K562 (cell line): ENCODE data around the gene AAK1. TPM values are rescaled to one million over a fixed set of nuclear protein-coding genes. Genes with fewer than 3 reads are reported as not detected.
A peak's percentile ranks its signal among the peaks of the same experiment; 100 is the strongest.
"Not testable (repeated sequence)": the region's sequence is repeated elsewhere in the genome, so short reads cannot be mapped to it uniquely, and the experiment has no call there.

ENCODE experiments used
- ATAC-seq: fragments of 200-7000 bp; cut with Tn5 transposase; 3 replicates; pipeline ENCODE4 v1.9.1; 2020; ENCODE audit warnings: moderate library complexity
- BruUV-seq: library from RNA; stranded (reverse); fragments of 400-500 nt; replicated peaks from 2 replicates; lab custom pipeline; 2021; lab: Mats Ljungman, UMichigan
- CTCF ChIA-PET: fragments of 300-600 bp; formaldehyde crosslinking; extraction: SDS; loops from one replicate; lab custom pipeline; 2021; ENCODE audit warnings: low intra/inter-chr PET ratio; lab: Yijun Ruan, JAX
- POLR2A ChIA-PET: fragments of 300-600, 350-650 bp; sonication (Branson Sonifier 250); formaldehyde crosslinking; extraction: SDS; loops from one replicate; lab custom pipeline; 2021; ENCODE audit warnings: antibody characterized with exemption, inconsistent platforms; lab: Yijun Ruan, JAX
- DNase-seq, 4 experiments: peaks; one replicate each; pipeline versions ENCODE4 v3.0.0 to v3.0.0-alpha.2; 2011 to 2018; ENCODE audit warnings: low spot score in 3 of 4, mixed read lengths in 3 of 4; ENCODE audit errors: extremely low read depth in 1 of 4
- FAIRE-seq: peaks from 2 replicates; lab custom pipeline; 2011; peaks lifted over from hg19 to GRCh38; lab: Jason Lieb, UNC
- H2AFZ ChIP-seq: 2 replicates; pipeline ENCODE4 v1.6.0; 2011; ENCODE audit warnings: low read depth, low read length, control low read depth, inconsistent platforms
- H3K27ac ChIP-seq: fragments of 200-600 bp; 3 replicates; pipeline ENCODE4 v1.8.0; 2011; ENCODE audit warnings: low read depth, mild to moderate bottlenecking, control low read depth, inconsistent platforms, low read length, moderate library complexity, mixed read lengths; ENCODE audit errors: extremely low read depth
- H3K27me3 ChIP-seq, 2 experiments: fragments of 300-600 bp in 1 of 2; 2 replicates in 1 of 2; 3 replicates in 1 of 2; pipeline versions ENCODE4 v1.6.0 to v1.8.0; 2011; ENCODE audit warnings: inconsistent platforms in 2 of 2, low read length in 2 of 2, mild to moderate bottlenecking in 1 of 2, mixed read lengths in 1 of 2, moderate library complexity in 1 of 2; ENCODE audit not compliant: control insufficient read depth in 2 of 2, insufficient read depth in 2 of 2
- H3K36me3 ChIP-seq: fragments of 300-600 bp; 3 replicates; pipeline ENCODE4 v1.8.0; 2011; ENCODE audit warnings: mild to moderate bottlenecking, low read length, inconsistent platforms; ENCODE audit not compliant: control insufficient read depth, insufficient read depth
- H3K4me1 ChIP-seq, 2 experiments: fragments of 200-600 bp in 1 of 2; replicated peaks in 1 of 2; 2 replicates in 1 of 2; 3 replicates in 1 of 2; pipeline versions ENCODE4 v1.5.1 to v1.8.0; 2011; ENCODE audit warnings: inconsistent platforms in 2 of 2, low read length in 2 of 2, mild to moderate bottlenecking in 1 of 2, mixed read lengths in 1 of 2, moderate library complexity in 1 of 2; ENCODE audit not compliant: control insufficient read depth in 2 of 2, insufficient read depth in 2 of 2
- H3K4me2 ChIP-seq: 2 replicates; pipeline ENCODE4 v1.6.1; 2011; ENCODE audit warnings: low read length, control low read depth, inconsistent platforms, mixed read lengths; ENCODE audit not compliant: insufficient read depth
- H3K4me3 ChIP-seq: fragments of 200-600 bp; sonication (generic), shearing (Covaris generic); 2 replicates; pipeline ENCODE4 v1.5.1; 2016; ENCODE audit warnings: control low read depth, inconsistent platforms
- H3K79me2 ChIP-seq: fragments of 200-600 bp; 3 replicates; pipeline ENCODE4 v1.8.0; 2011; ENCODE audit warnings: low read length, inconsistent platforms; ENCODE audit not compliant: control insufficient read depth, insufficient read depth
- H3K9ac ChIP-seq, 2 experiments: 2 replicates each; pipeline versions ENCODE4 v1.6.0 to v1.6.1; 2011; ENCODE audit warnings: low read depth in 2 of 2, low read length in 2 of 2, control low read depth in 1 of 2, inconsistent platforms in 1 of 2, mild to moderate bottlenecking in 1 of 2, mixed read lengths in 1 of 2; ENCODE audit not compliant: insufficient read depth in 1 of 2
- H3K9me1 ChIP-seq: one replicate; pipeline ENCODE4 v1.6.0; 2011; ENCODE audit warnings: inconsistent platforms, mild to moderate bottlenecking, low read length, moderate library complexity; ENCODE audit not compliant: control insufficient read depth, insufficient read depth
- H3K9me3 ChIP-seq: replicated peaks from 2 replicates; pipeline ENCODE4 v1.5.1; 2011; ENCODE audit warnings: low read depth, low read length, inconsistent platforms; ENCODE audit not compliant: control insufficient read depth, insufficient read depth
- H4K20me1 ChIP-seq: replicated peaks from 2 replicates; pipeline ENCODE4 v1.6.1; 2011; ENCODE audit warnings: low read length, inconsistent platforms, mixed read lengths; ENCODE audit not compliant: control insufficient read depth, insufficient read depth
- AFF1 ChIP-seq, 2 experiments: fragments of 450-650 bp; IDR thresholded peaks; 2 replicates each; pipeline ENCODE4 v1.6.1; 2018; ENCODE audit warnings: mild to moderate bottlenecking in 2 of 2, low read depth in 1 of 2; ENCODE audit not compliant: partially characterized antibody in 2 of 2
- BRD4 ChIP-seq: fragments of 200-600 bp; sonication (generic); IDR thresholded peaks from 2 replicates; pipeline ENCODE4 v1.6.1; 2017; ENCODE audit warnings: inconsistent platforms
- FOSL1 ChIP-seq: fragments of 200-800 bp; sonication (Bioruptor generic); conservative IDR thresholded peaks from 2 replicates; pipeline ENCODE4 v1.6.1; 2016; ENCODE audit warnings: missing genetic modification characterization, missing compliant biosample characterization
- GATAD2A ChIP-seq: fragments of 450-650 bp; IDR thresholded peaks from 2 replicates; pipeline ENCODE4 v1.6.1; 2017
- MTA1 ChIP-seq: fragments of 450-650 bp; IDR thresholded peaks from 2 replicates; pipeline ENCODE4 v1.6.1; 2017; ENCODE audit warnings: borderline replicate concordance
- MTA2 ChIP-seq: fragments of 450-650 bp; IDR thresholded peaks from 2 replicates; pipeline ENCODE4 v1.6.1; 2016; ENCODE audit warnings: low read depth
- SAFB2 ChIP-seq: fragments of 200-400 bp; formaldehyde crosslinking; IDR thresholded peaks from 2 replicates; pipeline ENCODE4 v1.6.1; 2018; ENCODE audit warnings: borderline replicate concordance, low read length, low read depth, moderate library complexity; ENCODE audit not compliant: severe bottlenecking
- SMARCE1 ChIP-seq: fragments of 450-650 bp; IDR thresholded peaks from 2 replicates; pipeline ENCODE4 v1.7.1; 2016; ENCODE audit warnings: mild to moderate bottlenecking
- SOX6 ChIP-seq: fragments of 450-650 bp; IDR thresholded peaks from 2 replicates; pipeline ENCODE4 v1.6.1; 2014; ENCODE audit warnings: mild to moderate bottlenecking
- TARDBP ChIP-seq: fragments of 450-650 bp; IDR thresholded peaks from 2 replicates; pipeline ENCODE4 v1.6.1; 2016
- ZC3H4 ChIP-seq: sonication (generic); formaldehyde crosslinking; IDR thresholded peaks from 2 replicates; pipeline ENCODE4 v1.9.0; 2021; ENCODE audit warnings: missing genetic modification reagents, borderline replicate concordance
- WGBS: fragments of 100-300 bp; shearing (Covaris generic); methylation state at CpG from one replicate; pipeline ENCODE4 v1.1.6; 2016; ENCODE audit warnings: low coverage, mixed read lengths; ENCODE audit not compliant: insufficient coverage; ENCODE audit errors: missing lambda C conversion rate; 5-methylcytosine and 5-hydroxymethylcytosine counted together
- in situ Hi-C: fragments of 300-500 bp; cut with MboI; formaldehyde crosslinking; loops from 4 replicates; pipeline ENCODE4 v1.15.0; 2018; ENCODE audit warnings: inconsistent platforms, mixed read lengths
- intact Hi-C: fragments of 100-400 bp; cut with micrococcal nuclease; formaldehyde crosslinking; loops from 2 replicates; pipeline ENCODE4 v1.14.2; 2022
- polyA plus RNA-seq, 8 experiments: library from polyadenylated mRNA; depleted of rRNA in 4 of 8; stranded (reverse) in 5 of 8; unstranded in 3 of 8; fragments of >200 nt; fragmentation: Nextera tagmentation in 2 of 8; fragmentation: Illumina TruSeq in 1 of 8; extraction: Ambion mirVana in 2 of 8; extraction: Trizol in 1 of 8; gene quantifications; 2 replicates each; pipeline versions ENCODE4 v1.2.1 to v1.2.3, GENCODE V29; 2011 to 2014; ENCODE audit warnings: inconsistent platforms in 1 of 8, missing spikeins in 1 of 8
- total RNA-seq, 7 experiments: library from RNA; depleted of rRNA in 6 of 7; stranded (reverse); fragments of >200 nt in 6 of 7; fragmentation: Illumina TruSeq in 2 of 7; extraction: Trizol in 2 of 7; gene quantifications; 2 replicates each; pipeline versions ENCODE4 v1.2.1 to v1.2.3, GENCODE V29; 2011 to 2021; ENCODE audit warnings: low replicate concordance in 1 of 7

Gene AAK1
- total and polyA plus RNA-seq, 9 of the 15 experiments (the other 6 are each of a cell fraction or from before 2014, with no cell fraction given): 0.89 to 17.1 (median 6.0) TPM

- POLR2A ChIA-PET: interaction anchor here (0.9 kb wide), 1 partner anchor 17 kb away, joined by 3 read pairs; no protein-coding TSS in a partner anchor
- not testable (repeated sequence) for BruUV-seq
Observed at GRCh38 chr2:69662547-69662946, 19.0 kb upstream of the AAK1 start.

GRCh38 chr2:69660637-69661036 lies 17.1 kb upstream of the AAK1 start:
- POLR2A ChIA-PET: interaction anchor here (0.9 to 2.4 kb wide), 4 partner anchors 8 to 36 kb away, joined by 3 to 12 read pairs (median 3); partner anchors contain the start of gene AAK1
- H3K4me1 ChIP-seq: peaks cover 0 to 3% of the 10 kb centered on the region in 2 experiments; a peak in 2 of 5 replicates
- H2AFZ ChIP-seq: no peak overlapping the region
- no peaks in the 10 kb centered on the region for H3K27me3 ChIP-seq
- intact Hi-C loops (no loop called here), in situ Hi-C loops (no loop called here)
- H3K79me2 ChIP-seq: no peaks in the 10 kb centered on the region
- H3K9me1 ChIP-seq: no peaks in the 10 kb centered on the region
- H4K20me1 ChIP-seq: no peaks in the 10 kb centered on the region
- no peak for DNase-seq
- BruUV-seq: no TSS peak
- no peak overlapping the region for H3K27ac ChIP-seq
- peaks cover 5% of the 10 kb centered on the region for H3K9me3 ChIP-seq
- ATAC-seq: no peak
- H3K4me2 ChIP-seq: no peak overlapping the region
- CTCF ChIA-PET: no interaction called here
- 20% methylated on average over 1 of the region's 1 CpG for WGBS
- no peak overlapping the region for H3K4me3 ChIP-seq
- no peaks in the 10 kb centered on the region for H3K36me3 ChIP-seq
- no peak for FAIRE-seq
- no peak overlapping the region for H3K9ac ChIP-seq
- TF ChIP-seq GATAD2A (peak; percentile 48; the same call in 1 of the 2 replicates), SAFB2 (no peak), SMARCE1 (peak; percentile 70; the same call in 1 of the 2 replicates), MTA1 (peak; percentile 73; the same call in 1 of the 2 replicates), FOSL1 (tag) (no peak), SOX6 (peak; percentile 88), BRD4 (no peak), ZC3H4 (no peak), MTA2 (peak; percentile 37; the same call in 1 of the 2 replicates), AFF1 (IDR thresholded peaks at IDR 0.05; ENCODE audit: low read depth in 1 of 2, partially characterized antibody in 2 of 2) (peak in 1 of 2 experiments; percentile 26), TARDBP (no peak)

More at GRCh38 chr2:69662547-69662946, 19.0 kb upstream of the AAK1 start:
- H3K36me3 ChIP-seq, H3K9me1 ChIP-seq, in situ Hi-C loops, H3K79me2 ChIP-seq, H3K9ac ChIP-seq, H3K4me2 ChIP-seq, H3K4me1 ChIP-seq, H3K27ac ChIP-seq, DNase-seq, H3K27me3 ChIP-seq, H3K9me3 ChIP-seq, CTCF ChIA-PET, H2AFZ ChIP-seq, H4K20me1 ChIP-seq, ATAC-seq, H3K4me3 ChIP-seq, intact Hi-C loops: not testable (repeated sequence)
- WGBS: 64% methylated on average over 1 of the region's 2 CpGs
- peak; percentile 11 for FAIRE-seq
